HG03565 (cell line): Measurements from ENCODE around the gene KLHL6.
"Not testable (repeated sequence)": the region's sequence is repeated elsewhere in the genome, so short reads cannot be mapped to it uniquely, and the experiment has no call there.

Experiments used
- ATAC-seq: cut with Tn5 transposase; IDR thresholded peaks from one replicate; pipeline ENCODE4 v1.9.1; 2021; ENCODE audit warnings: mild to moderate bottlenecking, moderate library complexity; ENCODE audit not compliant: unreplicated experiment

KLHL6 gene

GRCh38 chr3:183533412-183534132, 21.9 kb downstream of the KLHL6 start:
- peak; percentile 39 for ATAC-seq

GRCh38 chr3:183532620-183533411, 22.7 kb downstream of the KLHL6 start:
- no peak for ATAC-seq

GRCh38 chr3:183529717-183530116, 25.8 kb downstream of the KLHL6 start:
- no peak for ATAC-seq

- no peak for ATAC-seq
Measured at GRCh38 chr3:183529185-183529584, 26.3 kb downstream of the KLHL6 start.

GRCh38 chr3:183528758-183529157, 26.7 kb downstream of the KLHL6 start:
- not testable (repeated sequence) for ATAC-seq

GRCh38 chr3:183527428-183528379, 27.8 kb downstream of the KLHL6 start:
- peak; percentile 83 for ATAC-seq

GRCh38 chr3:183526838-183527427, 28.6 kb downstream of the KLHL6 start:
- peak; percentile 3 for ATAC-seq

GRCh38 chr3:183524476-183524875, 31.0 kb downstream of the KLHL6 start:
- ATAC-seq = no peak

- ATAC-seq = not testable (repeated sequence)
Measured at GRCh38 chr3:183520741-183521556, 34.6 kb downstream of the KLHL6 start.

GRCh38 chr3:183520295-183520694, 35.2 kb downstream of the KLHL6 start:
- not testable (repeated sequence) for ATAC-seq

GRCh38 chr3:183519891-183520290, 35.6 kb downstream of the KLHL6 start:
- ATAC-seq = no peak

- ATAC-seq = no peak
Measured at GRCh38 chr3:183518491-183519251, 36.8 kb downstream of the KLHL6 start.

- no peak for ATAC-seq
Measured at GRCh38 chr3:183517607-183518006, 37.9 kb downstream of the KLHL6 start.

- ATAC-seq = peak; percentile 74
Measured at GRCh38 chr3:183515968-183516851, 39.3 kb downstream of the KLHL6 start.

GRCh38 chr3:183514021-183514420, 41.5 kb downstream of the KLHL6 start:
- ATAC-seq = no peak

GRCh38 chr3:183513046-183513706, 42.3 kb downstream of the KLHL6 start:
- ATAC-seq = no peak

GRCh38 chr3:183511286-183512131, 44.0 kb downstream of the KLHL6 start:
- not testable (repeated sequence) for ATAC-seq
